ENCODE data around the gene C1QTNF4.

GRCh38 chr11:47606731-47607130 lies 12.5 kb upstream of the C1QTNF4 start:
- TF ChIP-seq SUZ12 (IDR thresholded peaks at IDR 0.05; ENCODE audit: low read depth, low read length) (no peak), GABPA (IDR thresholded peaks at IDR 0.05; ENCODE audit: low read depth, low read length) (no peak), GABPA (CRISPR knock-in tag; IDR thresholded peaks at IDR 0.05; ENCODE audit: low read depth) (no peak), CREM (IDR thresholded peaks at IDR 0.05) (no peak), CREM (CRISPR knock-in tag; IDR thresholded peaks at IDR 0.05) (no peak), NR2F2 (IDR thresholded peaks at IDR 0.05; ENCODE audit: borderline replicate concordance, low read depth) (no peak), ARNT2 (CRISPR knock-in tag; IDR thresholded peaks at IDR 0.05; ENCODE audit: low read depth) (no peak), E2F2 (CRISPR knock-in tag; IDR thresholded peaks at IDR 0.05; ENCODE audit: borderline replicate concordance) (no peak), ZNF839 (CRISPR knock-in tag; IDR thresholded peaks at IDR 0.05; ENCODE audit: borderline replicate concordance) (no peak), KDM5A (IDR thresholded peaks at IDR 0.05; ENCODE audit: borderline replicate concordance, low read length) (no peak)
